Daoy (cell line): ENCODE results near the gene PPFIBP1. TPM values are rescaled to one million over a fixed set of nuclear protein-coding genes. Genes with fewer than 3 reads are reported as not detected.

Source experiments
- DNase-seq: peaks from one replicate; pipeline ENCODE4 v3.0.0-alpha.2; 2015; ENCODE audit warnings: low read depth
- total RNA-seq: library from RNA; depleted of rRNA; stranded (reverse); fragments of >200 nt; shearing (Covaris generic); gene quantifications from 2 replicates; pipeline ENCODE4 v1.2.3, GENCODE V29; 2014

The PPFIBP1 gene
- total RNA-seq, 1 experiment from 2014 or later = 77.7 TPM

- DNase-seq = no peak
Measured at GRCh38 chr12:27513155-27513824, 10.7 kb upstream of the PPFIBP1 start.

DNA sequence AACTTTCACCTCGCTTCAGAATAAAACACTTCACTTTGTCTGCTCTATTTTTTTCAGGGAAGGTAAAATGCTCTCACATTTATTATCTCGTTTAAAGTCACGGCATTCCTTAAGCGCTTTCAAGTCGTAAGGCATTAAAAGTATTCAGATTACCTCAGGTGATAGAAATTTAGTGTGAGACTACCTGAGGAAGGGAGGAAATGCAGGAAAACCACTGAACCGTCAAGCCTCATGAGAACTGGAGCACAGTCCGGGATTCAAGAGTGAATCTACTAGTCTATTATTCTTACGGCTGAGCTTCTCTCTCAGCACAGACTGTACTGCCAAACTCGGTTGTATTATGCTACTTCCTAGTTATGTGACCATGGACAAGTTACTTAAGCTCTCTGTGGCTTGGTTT is 8.3 kb upstream of the PPFIBP1 start:
- DNase-seq = no peak

- no peak for DNase-seq
Measured at GRCh38 chr12:27516625-27517024, 7.4 kb upstream of the PPFIBP1 start.

DNA sequence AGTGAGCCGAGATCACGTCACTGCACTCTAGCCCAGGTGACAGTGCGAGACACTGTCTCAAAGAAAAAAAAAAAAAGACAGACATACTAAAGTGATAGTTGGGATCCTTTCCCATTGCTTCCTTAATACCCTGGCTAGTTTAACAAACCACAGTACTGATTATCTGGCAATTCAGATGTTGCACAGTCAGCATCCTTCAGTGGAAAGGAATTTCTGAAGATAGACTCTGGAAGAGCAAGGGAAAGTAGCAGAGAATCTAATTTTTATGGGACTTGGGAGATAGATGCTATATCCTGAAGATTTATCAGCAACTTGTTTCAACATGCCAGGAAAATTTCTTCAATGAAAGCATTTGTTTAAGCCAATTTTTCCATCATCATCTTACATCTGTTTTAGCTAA is 6.5 kb upstream of the PPFIBP1 start:
- DNase-seq = no peak

- DNase-seq = no peak
Measured at GRCh38 chr12:27517961-27518665, 5.9 kb upstream of the PPFIBP1 start.

DNA sequence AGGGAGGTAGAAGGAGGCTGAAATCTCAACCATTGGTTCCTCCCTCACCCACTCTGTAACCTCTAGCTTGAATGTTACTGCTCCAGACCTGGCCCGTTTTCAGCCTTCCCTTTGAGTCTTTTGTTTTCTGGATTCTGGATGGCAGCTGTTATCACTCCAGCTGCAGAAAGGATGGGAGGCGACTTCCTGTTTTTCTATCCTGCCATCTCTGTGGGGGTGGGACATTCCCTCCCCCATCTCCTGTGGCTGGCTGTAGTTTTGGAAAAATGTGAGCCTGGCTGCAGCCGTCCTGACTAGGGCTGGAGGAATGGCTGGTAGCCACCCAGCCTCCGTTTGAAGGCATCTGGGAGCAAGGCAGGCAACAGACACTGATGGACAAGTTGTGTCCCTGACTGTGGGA is 2.9 kb upstream of the PPFIBP1 start:
- peak; percentile 30 for DNase-seq

DNA sequence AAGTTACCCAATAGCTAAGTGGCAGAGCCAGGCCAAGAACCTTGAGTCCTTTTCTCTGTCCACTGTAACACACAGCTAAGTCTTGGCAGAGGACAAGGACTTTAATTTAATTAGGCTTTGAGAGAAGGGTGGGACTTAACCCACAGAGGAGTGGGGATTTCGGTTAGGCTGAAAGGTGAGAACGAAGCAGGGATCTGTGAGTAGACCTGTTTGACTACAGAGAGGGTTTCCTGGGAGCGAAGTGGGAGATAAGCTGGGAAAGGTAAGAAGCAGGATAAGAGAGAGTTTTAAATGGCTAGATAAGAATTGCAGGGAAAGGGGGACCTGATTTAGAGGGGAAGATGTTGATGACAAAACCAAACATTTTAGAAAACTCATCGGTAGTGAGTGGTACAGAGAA is 2.0 kb upstream of the PPFIBP1 start:
- no peak for DNase-seq

DNA sequence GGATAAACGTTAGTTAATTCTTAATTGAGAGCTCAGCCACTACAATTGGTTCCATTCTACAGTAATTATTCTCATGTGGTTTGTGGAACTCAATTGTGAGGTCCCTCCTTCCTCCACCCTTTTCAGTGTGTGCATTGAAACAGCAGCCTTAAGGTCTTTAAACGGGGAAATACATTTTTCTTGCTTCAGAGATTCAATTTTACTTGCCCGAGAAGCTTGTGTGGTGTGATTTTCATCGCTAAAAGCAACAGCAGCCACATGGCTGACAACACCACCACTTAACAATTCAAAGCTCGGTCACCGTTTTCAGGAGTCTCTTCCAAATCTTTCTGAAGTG is 733 bp upstream of the PPFIBP1 start:
- no peak for DNase-seq

DNA sequence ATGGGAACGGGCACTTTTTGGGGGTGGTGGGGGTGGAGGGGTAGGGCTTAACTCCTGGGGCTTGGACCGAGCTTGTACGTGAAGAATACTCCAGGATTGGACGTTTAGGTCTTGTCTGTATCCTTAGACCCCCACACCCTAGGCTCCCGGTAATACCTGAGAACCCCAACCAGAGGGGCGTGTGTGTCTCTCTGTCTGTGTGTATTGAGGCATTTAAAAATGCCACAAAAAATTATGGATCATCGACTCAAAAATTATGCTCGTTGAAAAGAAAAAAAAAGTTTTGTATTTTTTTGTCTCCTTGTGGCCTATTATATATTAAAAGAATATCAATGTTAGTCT is 459 bp downstream of the PPFIBP1 start:
- DNase-seq = no peak

DNA sequence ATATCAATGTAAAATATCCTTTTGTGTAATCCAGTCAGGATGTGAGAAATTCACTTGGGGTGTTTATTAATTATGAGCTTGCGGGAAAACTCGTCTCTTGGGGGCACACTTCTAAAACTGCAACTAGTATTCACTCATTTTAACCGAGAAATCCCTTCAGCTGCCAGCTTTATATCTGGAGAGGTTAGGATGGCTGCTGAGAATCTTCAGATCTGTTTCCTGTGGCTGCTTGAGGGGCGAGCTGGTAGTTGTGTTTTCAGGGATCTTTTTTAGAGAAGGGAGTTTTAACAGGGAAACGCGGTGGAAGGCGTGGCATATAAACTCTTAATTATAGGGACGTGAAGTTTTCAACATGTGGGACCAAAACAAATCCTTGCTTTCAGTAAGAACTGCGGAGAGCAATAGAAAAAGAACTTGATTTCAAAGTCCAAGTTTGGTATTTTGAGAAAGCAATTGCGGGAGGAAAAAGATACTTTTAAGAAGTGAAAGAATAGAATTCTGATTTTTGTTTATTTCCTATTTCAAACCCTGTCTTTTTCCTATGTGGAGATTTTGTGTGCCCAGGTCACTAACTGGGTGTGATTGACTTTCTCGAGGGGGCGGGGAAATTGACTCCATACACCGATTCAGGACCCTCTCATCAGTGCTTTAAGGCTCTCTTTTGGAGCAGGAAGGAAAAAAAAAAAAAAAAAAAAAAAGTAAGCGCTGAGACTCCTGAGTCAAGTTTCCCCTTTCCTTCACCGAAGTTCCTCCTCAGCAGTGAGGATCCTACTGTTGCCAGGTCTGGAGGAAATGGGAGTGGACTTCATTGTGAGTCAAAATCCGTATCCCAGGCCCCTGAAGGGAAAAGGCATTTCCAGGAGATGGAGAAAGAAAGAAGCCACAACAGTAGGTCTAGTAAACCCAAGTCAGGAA is 1.1 kb downstream of the PPFIBP1 start:
- peak; percentile 83 for DNase-seq

DNA sequence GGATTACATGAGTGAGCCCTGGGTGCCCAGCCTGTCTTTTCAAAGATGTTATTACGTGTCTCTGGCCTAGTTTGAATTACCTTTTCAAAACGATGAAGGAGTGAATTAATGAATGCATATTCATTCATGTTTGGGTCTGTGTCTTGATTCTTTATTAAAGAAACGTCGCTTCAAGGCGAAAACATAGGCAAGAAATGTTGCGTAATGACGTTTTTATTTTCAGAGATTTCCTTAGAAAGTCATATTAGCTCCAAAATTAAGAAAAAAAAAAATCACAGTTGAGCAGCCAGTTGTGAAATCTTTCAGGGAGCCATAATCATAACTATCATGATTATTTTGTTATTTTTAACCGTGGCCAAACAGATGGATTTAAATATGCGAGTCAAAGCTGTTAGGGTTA is 3.5 kb downstream of the PPFIBP1 start:
- DNase-seq = no peak

- DNase-seq = no peak
Measured at GRCh38 chr12:27528788-27529187, 4.8 kb downstream of the PPFIBP1 start.

DNA sequence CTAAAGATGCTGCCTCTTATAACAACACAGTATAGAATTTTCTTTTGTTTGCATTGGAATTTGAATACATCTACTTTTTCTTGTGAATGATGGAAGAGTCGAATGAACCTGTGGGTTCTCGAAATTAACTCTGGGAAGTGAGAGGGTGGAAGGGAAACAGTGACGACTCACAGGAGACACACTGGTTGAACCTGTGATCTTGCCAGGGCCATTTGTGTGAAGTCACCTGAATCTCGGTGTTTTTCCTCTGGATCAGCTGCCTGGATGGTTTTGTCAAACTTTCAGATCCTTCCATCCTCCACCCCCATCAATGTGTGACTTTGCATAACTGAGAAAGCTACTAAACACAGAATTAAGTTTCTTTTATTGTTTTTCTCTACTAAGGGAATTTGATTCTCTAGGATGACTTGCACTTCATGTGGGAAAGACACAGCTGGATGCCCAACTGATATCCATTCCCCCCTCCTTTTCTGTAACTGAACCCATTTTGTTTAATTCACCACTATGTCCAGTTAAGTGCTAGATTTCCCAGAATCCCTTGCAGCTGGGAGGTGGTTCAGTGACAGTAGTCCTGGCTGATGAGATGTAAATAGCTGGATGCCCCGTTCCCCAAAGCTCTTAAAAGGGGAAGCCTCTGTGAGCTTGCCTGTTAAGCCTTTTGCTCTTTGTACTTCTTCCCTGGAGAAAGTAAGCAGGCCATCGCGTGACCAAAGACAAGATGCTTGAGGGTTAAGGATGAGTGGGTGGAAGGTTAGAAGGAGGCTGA is 6.3 kb downstream of the PPFIBP1 start:
- no peak for DNase-seq

DNA sequence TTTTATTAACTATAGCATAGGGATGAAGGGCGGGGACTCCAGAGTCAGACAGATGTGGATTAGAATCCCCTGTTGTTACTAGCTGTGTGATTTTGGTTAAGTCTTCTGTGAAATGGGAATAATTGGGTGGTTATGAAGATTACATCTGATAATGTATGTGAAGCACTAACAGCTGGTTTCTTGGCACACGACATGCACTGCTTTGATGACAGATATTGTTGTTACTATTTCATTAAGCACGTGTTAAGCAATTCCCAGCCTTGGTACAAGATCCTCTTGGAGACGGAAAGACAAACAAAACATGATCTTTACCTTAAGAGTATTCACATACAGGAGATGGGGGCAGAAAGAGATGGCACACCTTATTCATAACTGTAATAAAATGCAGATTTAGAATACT is 7.9 kb downstream of the PPFIBP1 start:
- DNase-seq = no peak

DNA sequence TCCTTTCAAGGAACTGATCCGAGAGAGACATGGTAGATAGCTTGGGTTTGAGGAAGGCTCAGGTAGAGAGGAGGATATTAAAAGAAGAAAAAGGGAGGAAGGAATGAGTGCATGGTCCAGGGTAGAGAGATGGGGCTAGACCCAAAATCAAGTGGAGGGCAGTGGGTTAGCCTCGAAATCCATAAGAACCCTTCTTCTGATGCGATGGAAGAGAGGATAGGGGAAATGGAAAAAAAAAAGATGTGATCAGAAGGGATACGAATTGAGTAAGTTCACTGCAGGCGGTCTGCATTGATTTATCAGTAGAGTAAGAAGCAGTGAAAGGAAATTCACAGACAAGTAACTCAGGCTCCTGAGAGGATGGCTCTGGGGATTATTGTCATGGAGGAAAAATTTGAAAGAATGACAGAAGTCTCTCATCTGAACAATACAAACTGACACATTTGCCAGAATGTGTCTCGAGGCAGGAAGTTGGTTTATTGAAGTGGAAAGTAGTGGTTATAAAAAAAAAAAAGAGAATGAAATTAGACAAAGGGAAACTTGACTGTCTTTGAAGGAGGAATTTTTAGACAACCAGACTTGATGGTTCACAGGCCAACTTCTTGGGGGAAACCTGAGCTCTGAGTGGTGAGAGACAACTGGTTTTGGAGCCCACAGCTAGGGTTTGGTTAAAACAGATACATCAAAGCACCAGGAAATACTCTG is 10.2 kb downstream of the PPFIBP1 start:
- DNase-seq = no peak

- no peak for DNase-seq
Measured at GRCh38 chr12:27534765-27535161, 10.8 kb downstream of the PPFIBP1 start.

DNA sequence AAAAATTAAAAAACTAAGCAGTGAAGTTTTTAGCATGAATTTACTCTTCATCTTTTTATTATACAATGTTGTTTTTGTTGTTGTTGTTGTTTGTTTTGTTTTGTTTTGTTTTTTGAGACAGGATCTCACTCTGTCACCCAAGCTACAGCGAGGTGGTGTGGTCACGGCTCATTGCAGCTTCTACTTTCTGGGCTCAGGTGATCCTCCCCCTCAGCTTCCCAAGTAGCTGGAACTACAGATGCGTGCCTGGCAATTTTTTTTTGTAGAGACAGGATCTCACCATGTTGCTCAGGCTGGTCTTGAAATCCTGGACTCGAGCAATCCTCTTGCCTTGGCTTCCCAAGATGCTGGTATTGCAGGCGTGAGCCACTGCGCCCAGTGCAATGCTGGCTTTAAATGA is 11.3 kb downstream of the PPFIBP1 start:
- no peak for DNase-seq

GRCh38 chr12:27537855-27538675 is 14.1 kb downstream of the PPFIBP1 start:
- DNase-seq = no peak

- no peak for DNase-seq
Measured at GRCh38 chr12:27539191-27539631, 15.2 kb downstream of the PPFIBP1 start.

DNA sequence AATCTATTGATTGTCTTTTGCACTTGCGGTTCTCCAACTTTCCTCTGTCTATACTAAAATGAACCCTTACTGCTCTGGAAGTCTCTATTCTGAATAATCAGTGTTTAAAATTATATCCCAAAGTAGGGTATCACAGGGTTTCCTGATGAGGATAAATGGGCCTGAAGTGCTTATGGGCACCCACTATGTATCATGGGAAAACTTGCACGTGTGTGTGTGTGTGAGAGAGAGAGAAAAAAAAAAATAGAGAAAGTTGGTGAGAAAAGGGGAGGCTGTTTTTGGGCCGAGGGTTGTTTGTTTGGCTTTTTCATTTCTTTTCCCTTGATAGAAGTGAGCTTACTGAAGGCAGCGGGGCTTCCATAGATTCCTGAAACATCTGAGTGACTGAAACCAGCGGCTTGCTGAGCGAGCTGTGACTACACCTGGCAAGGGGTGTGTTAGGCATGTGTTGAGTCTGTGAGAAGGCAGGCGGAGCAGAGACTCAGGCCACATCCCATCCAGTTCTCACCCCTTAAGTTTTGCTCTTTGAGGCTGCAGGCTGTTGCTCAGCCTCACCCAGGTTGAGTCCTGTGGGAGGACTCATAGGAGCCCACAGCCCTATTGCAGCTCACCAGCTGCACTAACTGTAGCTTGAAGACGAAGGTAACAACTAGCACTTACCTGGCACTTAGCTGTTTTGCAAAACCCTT is 17.2 kb downstream of the PPFIBP1 start:
- DNase-seq = no peak
